Stimulated activated CD4-positive, alpha-beta T cell treated with anti-CD3 and anti-CD28 coated beads, Interleukin-4, amount 100 ng/mL, for 48 hours (primary cell): ENCODE data around the gene SSBP2.
"Not testable (repeated sequence)": the region's sequence is repeated elsewhere in the genome, so short reads cannot be mapped to it uniquely, and the experiment has no call there.

Experiments used
- DNase-seq, 2 donors: peaks; one replicate each; pipeline ENCODE4 v3.0.0-alpha.2; 2020; ENCODE audit warnings: low read depth in 2 of 2

The SSBP2 gene

GRCh38 chr5:81739291-81739690 lies 11.6 kb downstream of the SSBP2 start:
- no peak for DNase-seq

GRCh38 chr5:81729276-81729675 lies 21.6 kb downstream of the SSBP2 start:
- DNase-seq = no peak

- no peak for DNase-seq
Observed at GRCh38 chr5:81728301-81728700, 22.6 kb downstream of the SSBP2 start.

- no peak for DNase-seq
Observed at GRCh38 chr5:81726297-81726696, 24.6 kb downstream of the SSBP2 start.

- no peak for DNase-seq
Observed at GRCh38 chr5:81724571-81724970, 26.3 kb downstream of the SSBP2 start.

GRCh38 chr5:81724108-81724507 lies 26.8 kb downstream of the SSBP2 start:
- DNase-seq = no peak

- no peak for DNase-seq
Observed at GRCh38 chr5:81721049-81721448, 29.8 kb downstream of the SSBP2 start.

- no peak for DNase-seq
Observed at GRCh38 chr5:81719743-81720345, 31.1 kb downstream of the SSBP2 start.

- no peak for DNase-seq
Observed at GRCh38 chr5:81718300-81718699, 32.6 kb downstream of the SSBP2 start.

GRCh38 chr5:81717860-81718259 lies 33.0 kb downstream of the SSBP2 start:
- no peak for DNase-seq

- DNase-seq = no peak
Observed at GRCh38 chr5:81717226-81717625, 33.7 kb downstream of the SSBP2 start.

GRCh38 chr5:81714076-81714475 lies 36.8 kb downstream of the SSBP2 start:
- DNase-seq = not testable (repeated sequence)

- DNase-seq = no peak
Observed at GRCh38 chr5:81708889-81709288, 42.0 kb downstream of the SSBP2 start.

- DNase-seq = no peak
Observed at GRCh38 chr5:81703840-81704239, 47.1 kb downstream of the SSBP2 start.

- no peak for DNase-seq
Observed at GRCh38 chr5:81700166-81700565, 50.7 kb downstream of the SSBP2 start.

- DNase-seq = no peak
Observed at GRCh38 chr5:81698813-81699212, 52.1 kb downstream of the SSBP2 start.

- no peak for DNase-seq
Observed at GRCh38 chr5:81696418-81697397, 54.2 kb downstream of the SSBP2 start.

- no peak for DNase-seq
Observed at GRCh38 chr5:81694726-81695125, 56.2 kb downstream of the SSBP2 start.

- DNase-seq = no peak
Observed at GRCh38 chr5:81688215-81688614, 62.7 kb downstream of the SSBP2 start.

- DNase-seq = no peak
Observed at GRCh38 chr5:81687292-81687691, 63.6 kb downstream of the SSBP2 start.

- no peak for DNase-seq
Observed at GRCh38 chr5:81685471-81685870, 65.4 kb downstream of the SSBP2 start.

- DNase-seq = no peak
Observed at GRCh38 chr5:81679885-81680284, 71.0 kb downstream of the SSBP2 start.

GRCh38 chr5:81675420-81675819 lies 75.5 kb downstream of the SSBP2 start:
- no peak for DNase-seq
